HCT116 (cell line): ENCODE results near the gene RBP5. TPM values are rescaled to one million over a fixed set of nuclear protein-coding genes. Genes with fewer than 3 reads are reported as not detected.

Source experiments
- ATAC-seq: fragments of 200-7000 bp; cut with Tn5 transposase; 2 replicates; pipeline ENCODE4 v1.9.1; 2020; ENCODE audit warnings: mild to moderate bottlenecking, moderate library complexity
- BruUV-seq: library from RNA; stranded (reverse); fragments of 400-500 nt; replicated peaks from 2 replicates; lab custom pipeline; 2021; lab: Mats Ljungman, UMichigan
- CTCF ChIA-PET: fragments of 300-600 bp; sonication (Branson Sonifier 250); formaldehyde crosslinking; loops from one replicate; lab custom pipeline; 2021; ENCODE audit warnings: antibody characterized with exemption; lab: Charles Lee
- POLR2A ChIA-PET: fragments of 300-600, 350-600 bp; sonication (Branson Sonifier 250); formaldehyde crosslinking; loops from one replicate; lab custom pipeline; 2021; ENCODE audit warnings: antibody characterized with exemption; lab: Charles Lee
- RAD21 ChIA-PET, 2 experiments: fragments of 300-600 bp; sonication (Branson Sonifier 250); formaldehyde crosslinking; loops; one replicate each; lab custom pipeline; 2023; ENCODE audit warnings: low total read pairs in 2 of 2; ENCODE audit not compliant: uncharacterized antibody in 2 of 2, unreplicated experiment in 2 of 2, low non-redundant PET in 1 of 2; lab: Charles Lee
- DNase-seq: peaks from one replicate; pipeline ENCODE4 v3.0.0-alpha.2; 2010; ENCODE audit warnings: low read depth, low spot score
- H2AFZ ChIP-seq: fragments of 200-600 bp; shearing (Covaris generic), sonication (generic); 2 replicates; pipeline ENCODE4 v1.6.1; 2017; ENCODE audit warnings: low read depth, mixed run types, mixed read lengths, antibody characterized with exemption, low read length; ENCODE audit not compliant: poor library complexity, severe bottlenecking
- H3K27ac ChIP-seq: 2 replicates; pipeline ENCODE4 v1.5.1; 2012; ENCODE audit warnings: low read depth, low read length
- H3K27me3 ChIP-seq: fragments of 200-600 bp; sonication (generic); 2 replicates; pipeline ENCODE4 v1.6.1; 2016; ENCODE audit warnings: mixed run types, low read length, mixed read lengths; ENCODE audit not compliant: insufficient read depth
- H3K36me3 ChIP-seq, 2 experiments: fragments of 200-500 bp in 1 of 2; fragments of 200-600 bp in 1 of 2; sonication (Bioruptor generic) in 1 of 2; sonication (generic) in 1 of 2; 2 replicates each; pipeline versions ENCODE4 v1.5.1 to v1.6.1; 2014 to 2016; ENCODE audit warnings: low read length in 2 of 2, inconsistent platforms in 1 of 2, mixed read lengths in 1 of 2, mixed run types in 1 of 2; ENCODE audit not compliant: insufficient read depth in 2 of 2, control insufficient read depth in 1 of 2
- H3K4me1 ChIP-seq, 2 experiments: fragments of 200-600 bp in 1 of 2; sonication (generic) in 1 of 2; 2 replicates each; pipeline versions ENCODE4 v1.5.1 to v1.6.1; 2012 to 2017; ENCODE audit warnings: low read length in 2 of 2, inconsistent platforms in 1 of 2, mild to moderate bottlenecking in 1 of 2, mixed read lengths in 1 of 2, mixed run types in 1 of 2, moderate library complexity in 1 of 2; ENCODE audit not compliant: insufficient read depth in 2 of 2, control insufficient read depth in 1 of 2
- H3K4me2 ChIP-seq: fragments of 200-600 bp; sonication (generic); 2 replicates; pipeline ENCODE4 v1.6.1; 2017; ENCODE audit warnings: mixed run types, low read length, mixed read lengths
- H3K4me3 ChIP-seq, 2 experiments: fragments of 200-600 bp in 1 of 2; sonication (generic) in 1 of 2; replicated peaks in 1 of 2; 2 replicates each; pipeline ENCODE4 v1.5.1; 2011 to 2016; ENCODE audit warnings: low read length in 2 of 2, control low read depth in 1 of 2, low read depth in 1 of 2, mild to moderate bottlenecking in 1 of 2, mixed read lengths in 1 of 2, mixed run types in 1 of 2
- H3K79me2 ChIP-seq: fragments of 200-600 bp; sonication (generic); 2 replicates; pipeline ENCODE4 v1.6.1; 2017; ENCODE audit warnings: mild to moderate bottlenecking, mixed run types, low read length, moderate library complexity, mixed read lengths; ENCODE audit not compliant: insufficient read depth
- H3K9ac ChIP-seq: fragments of 200-600 bp; sonication (generic); 2 replicates; pipeline ENCODE4 v1.6.1; 2016; ENCODE audit warnings: low read length, mixed read lengths
- H3K9me2 ChIP-seq: fragments of 200-600 bp; sonication (generic), shearing (Covaris generic); 2 replicates; pipeline ENCODE4 v1.6.1; 2017; ENCODE audit warnings: mixed run types, mild to moderate bottlenecking, moderate library complexity; ENCODE audit not compliant: insufficient read depth
- H3K9me3 ChIP-seq, 2 experiments: fragments of 200-500 bp in 1 of 2; fragments of 200-600 bp in 1 of 2; sonication (Bioruptor generic) in 1 of 2; sonication (generic) in 1 of 2; 2 replicates each; pipeline ENCODE4 v1.6.1; 2014 to 2017; ENCODE audit warnings: low read length in 2 of 2, mixed read lengths in 2 of 2, inconsistent platforms in 1 of 2, low read depth in 1 of 2, mild to moderate bottlenecking in 1 of 2, mixed run types in 1 of 2, moderate library complexity in 1 of 2; ENCODE audit not compliant: control insufficient read depth in 1 of 2, insufficient read depth in 1 of 2
- H4K20me1 ChIP-seq: fragments of 200-600 bp; sonication (generic), shearing (Covaris generic); 2 replicates; pipeline ENCODE4 v1.6.1; 2017; ENCODE audit warnings: mixed run types, mild to moderate bottlenecking, moderate library complexity; ENCODE audit not compliant: insufficient read depth
- CBX3 ChIP-seq: IDR thresholded peaks from 2 replicates; pipeline ENCODE4 v1.6.1; 2012; ENCODE audit warnings: low read depth
- CEBPB ChIP-seq: IDR thresholded peaks from 2 replicates; pipeline ENCODE4 v1.6.1; 2012; ENCODE audit warnings: low read depth
- EGR1 ChIP-seq: IDR thresholded peaks from 2 replicates; pipeline ENCODE4 v1.6.1; 2012; ENCODE audit warnings: low read depth
- EZH2 ChIP-seq: fragments of 200-600 bp; sonication (generic); IDR thresholded peaks from 2 replicates; pipeline ENCODE4 v1.6.1; 2017; ENCODE audit warnings: antibody characterized with exemption, mixed run types
- EZH2phosphoT487 ChIP-seq: fragments of 200-600 bp; IDR thresholded peaks from 2 replicates; pipeline ENCODE4 v1.6.1; 2018; ENCODE audit warnings: antibody characterized with exemption, borderline replicate concordance
- JUND ChIP-seq: IDR thresholded peaks from 2 replicates; pipeline ENCODE4 v1.6.1; 2012
- POLR2AphosphoS5 ChIP-seq: IDR thresholded peaks from 2 replicates; pipeline ENCODE4 v1.6.1; 2011; ENCODE audit warnings: mild to moderate bottlenecking, low read depth, low read length, moderate library complexity
- SIN3A ChIP-seq: IDR thresholded peaks from 2 replicates; pipeline ENCODE4 v1.6.1; 2012; ENCODE audit warnings: low read depth
- SP1 ChIP-seq: IDR thresholded peaks from 2 replicates; pipeline ENCODE4 v1.6.1; 2012; ENCODE audit warnings: low read depth
- SRF ChIP-seq: IDR thresholded peaks from 2 replicates; pipeline ENCODE4 v1.6.1; 2012; ENCODE audit warnings: low read depth
- TCF7L2 ChIP-seq: IDR thresholded peaks from 2 replicates; pipeline ENCODE4 v1.7.0; 2011; ENCODE audit warnings: borderline replicate concordance, inconsistent platforms; ENCODE audit not compliant: insufficient read depth, insufficient read length; ENCODE audit errors: extremely low read depth
- ZFX ChIP-seq: fragments of 450-650 bp; IDR thresholded peaks from 2 replicates; pipeline ENCODE4 v1.6.1; 2017
- ZNF274 ChIP-seq: fragments of 200-500 bp; sonication (Bioruptor generic); IDR thresholded peaks from 2 replicates; pipeline ENCODE4 v1.6.1; 2014; ENCODE audit warnings: mild to moderate bottlenecking, low read depth, low read length, inconsistent platforms
- intact Hi-C: fragments of 100-400 bp; cut with micrococcal nuclease; formaldehyde crosslinking; loops from 2 replicates; pipeline ENCODE4 v1.10.0; 2022
- total RNA-seq: library from RNA; stranded (reverse); gene quantifications from one replicate; pipeline ENCODE4 v1.2.1, GENCODE V29; 2021; ENCODE audit not compliant: unreplicated experiment
- TF ChIP-seq, protein P1 (sequence below): IDR thresholded peaks from 2 replicates; pipeline ENCODE4 v1.6.1; 2011; ENCODE audit warnings: mild to moderate bottlenecking, low read length, moderate library complexity; ENCODE audit not compliant: insufficient replicate concordance; ENCODE audit errors: extremely low read depth
- TF ChIP-seq, protein P2 (sequence below): IDR thresholded peaks from 2 replicates; pipeline ENCODE4 v1.6.1; 2012
- TF ChIP-seq, protein P3 (sequence below), 3 experiments: fragments of 200-600 bp in 1 of 3; sonication (generic) in 1 of 3; IDR thresholded peaks in 2 of 3; conservative IDR thresholded peaks in 1 of 3; 2 replicates each; pipeline ENCODE4 v1.5.1; 2012 to 2017; ENCODE audit warnings: low read depth in 2 of 3, low read length in 2 of 3, antibody characterized with exemption in 1 of 3, borderline replicate concordance in 1 of 3, control low read depth in 1 of 3, mild to moderate bottlenecking in 1 of 3, mixed read lengths in 1 of 3, mixed run types in 1 of 3, moderate library complexity in 1 of 3; ENCODE audit not compliant: insufficient read depth in 1 of 3

Gene RBP5
- total RNA-seq, 1 experiment from 2014 or later: 0.22 TPM

DNA sequence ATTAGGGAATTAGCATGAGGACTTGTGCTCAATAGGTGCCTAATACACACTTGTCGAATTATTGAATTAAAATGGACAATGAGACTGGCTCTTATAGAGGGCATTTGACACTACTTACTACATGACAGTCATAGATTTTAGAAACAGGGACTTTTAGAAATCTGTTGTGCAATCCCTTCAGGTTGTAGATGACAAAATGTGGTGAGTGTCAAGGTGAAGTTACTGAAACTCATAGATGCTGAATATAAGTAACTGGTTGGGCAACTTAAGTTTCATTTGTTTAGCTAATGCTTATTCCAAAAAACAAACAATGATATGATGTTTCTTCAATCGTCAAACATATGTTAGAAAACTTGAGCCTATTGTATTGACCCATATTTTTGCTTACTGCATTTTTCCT is 47.9 kb upstream of the RBP5 start:
- DNase-seq (no peak), ATAC-seq (no peak)
- H3K27me3 ChIP-seq: no peaks in the 10 kb centered on the region
- TF ChIP-seq SP1 (no peak), SRF (no peak), JUND (no peak), ZFX (no peak), TCF7L2 (no peak), ZNF274 (no peak)
- TF ChIP-seq, protein P1, sequence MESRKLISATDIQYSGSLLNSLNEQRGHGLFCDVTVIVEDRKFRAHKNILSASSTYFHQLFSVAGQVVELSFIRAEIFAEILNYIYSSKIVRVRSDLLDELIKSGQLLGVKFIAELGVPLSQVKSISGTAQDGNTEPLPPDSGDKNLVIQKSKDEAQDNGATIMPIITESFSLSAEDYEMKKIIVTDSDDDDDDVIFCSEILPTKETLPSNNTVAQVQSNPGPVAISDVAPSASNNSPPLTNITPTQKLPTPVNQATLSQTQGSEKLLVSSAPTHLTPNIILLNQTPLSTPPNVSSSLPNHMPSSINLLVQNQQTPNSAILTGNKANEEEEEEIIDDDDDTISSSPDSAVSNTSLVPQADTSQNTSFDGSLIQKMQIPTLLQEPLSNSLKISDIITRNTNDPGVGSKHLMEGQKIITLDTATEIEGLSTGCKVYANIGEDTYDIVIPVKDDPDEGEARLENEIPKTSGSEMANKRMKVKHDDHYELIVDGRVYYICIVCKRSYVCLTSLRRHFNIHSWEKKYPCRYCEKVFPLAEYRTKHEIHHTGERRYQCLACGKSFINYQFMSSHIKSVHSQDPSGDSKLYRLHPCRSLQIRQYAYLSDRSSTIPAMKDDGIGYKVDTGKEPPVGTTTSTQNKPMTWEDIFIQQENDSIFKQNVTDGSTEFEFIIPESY: no peak
- no peaks in the 10 kb centered on the region for H4K20me1 ChIP-seq
- BruUV-seq: no TSS peak
- no peaks in the 10 kb centered on the region for H3K79me2 ChIP-seq
- H3K4me3 ChIP-seq: no peak overlapping the region
- POLR2A ChIA-PET: no interaction called here
- no peak overlapping the region for H3K4me2 ChIP-seq
- no peak overlapping the region for H3K9ac ChIP-seq
- no peaks in the 10 kb centered on the region for H3K9me2 ChIP-seq
- no peaks in the 10 kb centered on the region for H3K36me3 ChIP-seq
- RAD21 ChIA-PET: no interaction called here
- H2AFZ ChIP-seq: no peak overlapping the region
- CTCF ChIA-PET: no interaction called here
- no peaks in the 10 kb centered on the region for H3K4me1 ChIP-seq
- H3K9me3 ChIP-seq: peaks cover 0 to 7% of the 10 kb centered on the region in 2 experiments; a peak in 2 of 4 replicates
- no peak overlapping the region for H3K27ac ChIP-seq
- intact Hi-C loops: no loop called here

DNA sequence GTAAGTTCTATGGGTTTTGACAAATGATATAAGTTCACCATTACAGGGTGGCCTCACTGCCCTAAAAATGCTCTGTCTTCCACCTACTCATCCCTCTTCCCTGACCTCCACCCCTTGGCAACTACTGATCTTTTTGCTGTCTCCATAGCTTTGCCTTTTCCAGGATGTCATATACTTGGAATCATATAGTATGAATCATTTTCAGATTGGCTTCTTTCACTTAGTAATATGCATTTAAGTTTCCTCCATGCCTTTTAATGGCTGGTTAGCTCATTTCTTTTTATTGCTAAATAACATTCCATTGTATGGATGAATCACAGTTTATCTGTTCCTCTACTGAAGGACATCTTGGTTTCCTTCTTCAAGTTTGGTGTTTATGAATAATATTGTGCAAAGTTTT is 46.8 kb upstream of the RBP5 start:
- ChIA-PET POLR2A (no interaction called here), CTCF (interaction anchor here (1.2 kb wide), 1 partner anchor 14 kb away, joined by 3 read pairs; the partner anchor contains the start of gene PEX5), RAD21 (no interaction called here)
- TF ChIP-seq POLR2AphosphoS5: no peak
- no peak for TF ChIP-seq EZH2
- TF ChIP-seq, protein P2, sequence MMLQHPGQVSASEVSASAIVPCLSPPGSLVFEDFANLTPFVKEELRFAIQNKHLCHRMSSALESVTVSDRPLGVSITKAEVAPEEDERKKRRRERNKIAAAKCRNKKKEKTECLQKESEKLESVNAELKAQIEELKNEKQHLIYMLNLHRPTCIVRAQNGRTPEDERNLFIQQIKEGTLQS: no peak
- no peak for TF ChIP-seq CBX3
- no peak for TF ChIP-seq SP1
- no peak for TF ChIP-seq EZH2phosphoT487
- TF ChIP-seq ZFX: no peak
- no peak for TF ChIP-seq SIN3A
- no peak for TF ChIP-seq CEBPB
- no peak for TF ChIP-seq SRF
- TF ChIP-seq JUND: no peak
- TF ChIP-seq ZNF274: no peak
- TF ChIP-seq EGR1: no peak
- TF ChIP-seq, protein P3, sequence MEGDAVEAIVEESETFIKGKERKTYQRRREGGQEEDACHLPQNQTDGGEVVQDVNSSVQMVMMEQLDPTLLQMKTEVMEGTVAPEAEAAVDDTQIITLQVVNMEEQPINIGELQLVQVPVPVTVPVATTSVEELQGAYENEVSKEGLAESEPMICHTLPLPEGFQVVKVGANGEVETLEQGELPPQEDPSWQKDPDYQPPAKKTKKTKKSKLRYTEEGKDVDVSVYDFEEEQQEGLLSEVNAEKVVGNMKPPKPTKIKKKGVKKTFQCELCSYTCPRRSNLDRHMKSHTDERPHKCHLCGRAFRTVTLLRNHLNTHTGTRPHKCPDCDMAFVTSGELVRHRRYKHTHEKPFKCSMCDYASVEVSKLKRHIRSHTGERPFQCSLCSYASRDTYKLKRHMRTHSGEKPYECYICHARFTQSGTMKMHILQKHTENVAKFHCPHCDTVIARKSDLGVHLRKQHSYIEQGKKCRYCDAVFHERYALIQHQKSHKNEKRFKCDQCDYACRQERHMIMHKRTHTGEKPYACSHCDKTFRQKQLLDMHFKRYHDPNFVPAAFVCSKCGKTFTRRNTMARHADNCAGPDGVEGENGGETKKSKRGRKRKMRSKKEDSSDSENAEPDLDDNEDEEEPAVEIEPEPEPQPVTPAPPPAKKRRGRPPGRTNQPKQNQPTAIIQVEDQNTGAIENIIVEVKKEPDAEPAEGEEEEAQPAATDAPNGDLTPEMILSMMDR (IDR thresholded peaks at IDR 0.05 in 2 of 3, conservative IDR thresholded peaks at IDR 0.05 in 1 of 3; ENCODE audit: borderline replicate concordance in 1 of 3, insufficient read depth in 1 of 3, low read depth in 2 of 3, low read length in 2 of 3): no peak
- Histone ChIP-seq H3K36me3 (no peaks in the 10 kb centered on the region), H4K20me1 (no peaks in the 10 kb centered on the region), H3K27ac (no peak overlapping the region), H3K9ac (no peak overlapping the region), H3K79me2 (no peaks in the 10 kb centered on the region), H3K27me3 (no peaks in the 10 kb centered on the region), H3K4me3 (no peak overlapping the region), H3K4me2 (no peak overlapping the region), H3K9me2 (no peaks in the 10 kb centered on the region), H3K4me1 (no peaks in the 10 kb centered on the region), H2AFZ (no peak overlapping the region), H3K9me3 (peaks cover 1 to 8% of the 10 kb centered on the region in 2 experiments; a peak in 2 of 4 replicates)
- no TSS peak for BruUV-seq
- DNase-seq (no peak), ATAC-seq (no peak)
- intact Hi-C loops: no loop called here
